Muscle layer of duodenum (tissue), 2 donors: ENCODE data around the gene GOLIM4.
"Not testable (repeated sequence)": the region's sequence is repeated elsewhere in the genome, so short reads cannot be mapped to it uniquely, and the experiment has no call there.

ENCODE experiments used
- H3K27ac ChIP-seq: one replicate; pipeline ENCODE4 v1.7.0; 2013; ENCODE audit warnings: mild to moderate bottlenecking, low read length
- H3K27me3 ChIP-seq: one replicate; pipeline ENCODE4 v1.7.0; 2013; ENCODE audit warnings: low read depth, mild to moderate bottlenecking, control low read depth, low read length
- H3K36me3 ChIP-seq, 2 donors: one replicate each; pipeline ENCODE4 v1.7.0; 2013; ENCODE audit warnings: low read length in 2 of 2, control low read depth in 1 of 2, mild to moderate bottlenecking in 1 of 2; ENCODE audit not compliant: insufficient read depth in 2 of 2, control insufficient read depth in 1 of 2
- H3K4me1 ChIP-seq, 2 donors: one replicate each; pipeline ENCODE4 v1.7.0; 2013; ENCODE audit warnings: low read length in 2 of 2, mild to moderate bottlenecking in 2 of 2, control low read depth in 1 of 2, moderate library complexity in 1 of 2; ENCODE audit not compliant: insufficient read depth in 2 of 2, control insufficient read depth in 1 of 2
- H3K4me3 ChIP-seq, 2 donors: one replicate each; pipeline ENCODE4 v1.7.0; 2013; ENCODE audit warnings: low read length in 2 of 2, low read depth in 1 of 2, mild to moderate bottlenecking in 1 of 2
- H3K9me3 ChIP-seq, 2 donors: one replicate each; pipeline ENCODE4 v1.7.0; 2013; ENCODE audit warnings: low read length in 2 of 2, control low read depth in 1 of 2, mild to moderate bottlenecking in 1 of 2; ENCODE audit not compliant: control insufficient read depth in 1 of 2
- donor health status: healthy.

The GOLIM4 gene

DNA sequence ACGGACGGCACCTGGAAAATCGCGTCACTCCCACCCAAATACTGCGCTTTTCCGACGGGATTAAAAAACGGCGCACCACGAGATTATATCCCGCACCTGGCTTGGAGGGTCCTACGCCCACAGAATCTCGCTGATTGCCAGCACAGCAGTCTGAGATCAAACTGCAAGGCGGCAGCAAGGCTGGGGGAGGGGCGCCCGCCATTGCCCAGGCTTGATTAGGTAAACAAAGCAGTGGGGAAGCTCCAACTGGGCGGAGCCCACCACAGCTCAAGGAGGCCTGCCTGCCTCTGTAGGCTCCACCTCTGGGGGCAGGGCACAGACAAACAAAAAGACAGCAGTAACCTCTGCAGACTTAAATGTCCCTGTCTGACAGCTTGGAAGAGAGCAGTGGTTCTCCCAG is 84.4 kb downstream of the GOLIM4 start:
- not testable (repeated sequence) for H3K4me3 ChIP-seq, H3K9me3 ChIP-seq, H3K27ac ChIP-seq, H3K4me1 ChIP-seq, H3K27me3 ChIP-seq
- peaks cover 11 to 22% of the 10 kb centered on the region in 2 donors for H3K36me3 ChIP-seq

DNA sequence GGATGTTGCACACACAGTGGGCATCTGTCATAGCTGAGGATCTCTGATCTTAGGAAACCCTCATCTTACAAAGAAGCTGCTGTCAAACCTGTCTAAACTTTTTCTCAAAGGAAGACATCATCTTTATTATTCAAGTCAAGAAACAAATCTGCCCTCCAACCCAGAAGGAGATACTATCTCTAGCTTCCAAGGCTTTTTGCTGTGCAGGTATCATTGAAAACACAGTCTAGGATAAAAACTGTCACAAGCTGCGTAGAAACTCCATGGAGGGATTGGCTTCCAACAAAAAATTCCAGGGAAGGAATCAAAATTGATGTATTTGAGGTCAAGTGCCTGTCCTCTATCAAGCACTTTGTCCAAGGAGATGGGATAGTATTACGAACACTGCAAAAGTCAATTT is 89.1 kb downstream of the GOLIM4 start:
- Histone ChIP-seq H3K27me3 (no peaks in the 10 kb centered on the region), H3K4me3 (no peak overlapping the region), H3K36me3 (peaks cover 11 to 22% of the 10 kb centered on the region in 2 donors), H3K9me3 (peaks cover 3 to 7% of the 10 kb centered on the region in 2 donors), H3K4me1 (no peaks in the 10 kb centered on the region), H3K27ac (no peak overlapping the region)

DNA sequence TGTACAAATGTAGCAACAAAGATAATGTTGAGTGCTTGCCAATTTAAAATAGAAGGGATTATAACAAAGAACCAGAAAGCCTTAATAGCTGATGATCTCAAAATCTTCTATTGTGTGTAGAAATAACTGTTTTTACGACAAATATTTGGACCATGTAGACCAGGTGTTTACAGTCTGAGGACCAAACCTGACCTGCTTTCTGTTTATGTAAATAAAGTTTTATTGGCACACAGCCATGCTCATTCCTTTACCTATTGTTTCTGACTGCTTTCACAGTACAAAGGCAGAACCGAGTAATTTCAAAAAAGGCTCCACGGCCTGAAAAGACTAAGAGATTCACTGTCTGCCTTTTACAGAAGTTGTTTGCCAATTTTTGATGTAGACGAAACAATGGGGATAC is 91.8 kb downstream of the GOLIM4 start:
- no peak overlapping the region for H3K4me3 ChIP-seq
- H3K27ac ChIP-seq = no peak overlapping the region
- H3K9me3 ChIP-seq = peaks cover 3 to 7% of the 10 kb centered on the region in 2 donors

DNA sequence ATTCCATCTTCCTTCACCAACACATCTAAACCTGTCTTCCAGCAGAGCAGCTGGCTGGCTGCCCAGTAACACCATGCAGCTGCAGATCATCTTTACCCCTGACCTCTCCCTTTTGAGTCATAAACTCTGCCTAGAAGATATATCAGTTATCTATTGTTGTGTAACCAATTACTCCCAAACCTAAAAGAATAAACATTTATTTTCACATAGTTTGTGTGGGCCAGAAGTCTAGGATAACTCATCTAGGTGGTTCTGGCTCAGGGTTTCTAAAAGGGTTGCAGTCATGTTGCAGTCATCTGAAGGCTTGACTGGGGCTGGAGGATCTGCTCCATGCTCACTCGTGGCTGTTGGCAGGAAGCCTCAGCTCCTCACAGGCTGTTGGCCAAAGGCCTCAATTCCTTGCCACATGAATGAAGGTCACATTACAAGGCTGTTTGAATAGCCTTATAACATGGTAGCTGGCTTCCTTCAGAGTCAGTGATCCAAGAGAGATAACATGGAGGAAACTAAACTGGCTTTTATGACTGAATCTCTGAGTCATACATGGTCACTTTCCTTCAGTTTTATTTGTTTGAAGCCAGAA is 92.8 kb downstream of the GOLIM4 start:
- no peaks in the 10 kb centered on the region for H3K36me3 ChIP-seq
- no peaks in the 10 kb centered on the region for H3K4me1 ChIP-seq
- no peak overlapping the region for H3K4me3 ChIP-seq
- no peaks in the 10 kb centered on the region for H3K27me3 ChIP-seq
- no peak overlapping the region for H3K27ac ChIP-seq
- H3K9me3 ChIP-seq = peaks cover 3 to 7% of the 10 kb centered on the region in 2 donors

More for the DNA sequence above, 91.8 kb downstream of the GOLIM4 start:
- Histone ChIP-seq H3K36me3 (peaks cover 0 to 3% of the 10 kb centered on the region in 2 donors), H3K4me1 (no peaks in the 10 kb centered on the region), H3K27me3 (no peaks in the 10 kb centered on the region)

DNA sequence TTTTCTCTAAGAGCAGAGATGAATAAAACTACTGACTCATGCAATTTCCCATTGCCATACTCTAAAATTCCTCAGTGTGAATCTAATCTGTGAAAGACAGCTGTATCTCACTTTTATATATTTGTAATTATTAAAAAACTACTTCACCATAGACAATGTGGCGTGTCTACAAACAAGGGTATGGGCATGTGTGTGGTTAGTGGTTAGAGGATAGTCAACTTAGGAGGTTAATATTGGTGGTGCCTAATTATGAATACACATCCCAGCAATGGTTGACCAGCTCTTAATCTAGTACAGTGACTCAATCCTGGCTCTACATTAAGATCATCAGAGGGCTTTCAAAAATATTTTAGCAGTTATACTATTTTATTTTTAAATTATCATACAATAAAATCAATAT is 94.5 kb downstream of the GOLIM4 start:
- H3K27me3 ChIP-seq = no peaks in the 10 kb centered on the region
- peaks cover 3 to 7% of the 10 kb centered on the region in 2 donors for H3K9me3 ChIP-seq
- H3K4me3 ChIP-seq = no peak overlapping the region
- no peaks in the 10 kb centered on the region for H3K36me3 ChIP-seq
- H3K27ac ChIP-seq = no peak overlapping the region
- no peaks in the 10 kb centered on the region for H3K4me1 ChIP-seq

DNA sequence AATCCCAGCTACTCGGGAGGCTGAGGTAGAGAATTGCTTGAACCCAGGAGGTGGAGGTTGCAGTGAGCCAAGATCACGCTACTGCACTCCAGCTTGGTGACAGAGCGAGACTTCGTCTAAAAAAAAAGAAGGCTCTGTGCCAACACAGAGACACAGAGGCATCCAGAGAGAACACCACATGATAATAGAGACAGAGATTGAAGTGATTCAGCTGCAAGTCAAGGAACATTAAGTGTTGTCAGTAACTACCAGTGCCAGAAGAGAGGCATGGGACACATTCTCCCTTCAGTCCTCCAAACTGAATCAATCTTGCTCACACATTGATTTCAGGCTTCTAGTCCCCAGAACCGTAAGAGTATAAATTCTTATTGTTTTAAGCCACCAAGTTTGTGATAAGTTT is 97.5 kb downstream of the GOLIM4 start:
- H3K9me3 ChIP-seq = peaks cover 3 to 6% of the 10 kb centered on the region in 2 donors
- H3K4me1 ChIP-seq = no peaks in the 10 kb centered on the region
- H3K36me3 ChIP-seq = no peaks in the 10 kb centered on the region
- H3K27me3 ChIP-seq = no peaks in the 10 kb centered on the region
- H3K27ac ChIP-seq = no peak overlapping the region
- no peak overlapping the region for H3K4me3 ChIP-seq

DNA sequence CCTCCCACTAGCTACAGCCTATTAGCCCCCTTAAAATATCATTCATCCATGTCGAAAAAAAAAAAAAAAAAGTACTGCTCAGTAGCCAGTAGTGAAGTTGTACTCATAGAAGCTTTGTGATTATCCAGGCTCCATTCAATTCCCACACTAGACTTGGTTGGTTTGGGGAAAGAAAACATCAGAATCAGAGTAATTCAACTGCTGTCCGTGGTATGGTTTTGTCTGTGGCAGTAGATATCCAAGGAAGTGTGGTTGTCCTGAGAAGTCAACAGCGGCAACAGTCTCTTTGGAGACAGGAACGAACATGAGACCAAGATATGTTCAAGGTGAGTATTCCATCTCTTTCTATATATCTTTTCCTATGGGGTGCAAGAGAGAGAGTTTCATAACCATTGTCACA is 99.2 kb downstream of the GOLIM4 start:
- no peak overlapping the region for H3K27ac ChIP-seq
- H3K4me1 ChIP-seq = no peaks in the 10 kb centered on the region
- H3K27me3 ChIP-seq = no peaks in the 10 kb centered on the region
- H3K36me3 ChIP-seq = no peaks in the 10 kb centered on the region
- H3K9me3 ChIP-seq = no peaks in the 10 kb centered on the region
- H3K4me3 ChIP-seq = no peak overlapping the region

DNA sequence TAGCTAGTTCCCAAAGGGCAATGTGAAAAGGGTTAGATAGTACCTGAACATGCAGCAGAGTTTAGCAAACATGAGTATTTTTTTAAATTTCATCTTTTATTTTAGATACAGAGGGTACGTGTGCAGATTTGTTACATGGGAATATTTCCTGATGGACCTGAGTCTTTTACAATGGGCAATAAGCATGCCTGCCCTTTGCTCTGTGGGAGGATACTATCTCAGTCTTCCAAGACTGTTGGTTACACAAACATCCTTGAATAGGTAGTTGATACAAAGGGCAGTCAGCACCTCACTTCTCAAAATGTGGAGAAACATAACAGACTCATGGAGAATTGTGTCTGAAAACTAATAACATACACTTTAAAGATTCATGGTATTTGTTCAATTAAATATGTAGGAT is 103.3 kb downstream of the GOLIM4 start:
- Histone ChIP-seq H3K9me3 (no peaks in the 10 kb centered on the region), H3K27me3 (no peaks in the 10 kb centered on the region), H3K4me1 (no peaks in the 10 kb centered on the region), H3K4me3 (no peak overlapping the region), H3K27ac (no peak overlapping the region), H3K36me3 (no peaks in the 10 kb centered on the region)

DNA sequence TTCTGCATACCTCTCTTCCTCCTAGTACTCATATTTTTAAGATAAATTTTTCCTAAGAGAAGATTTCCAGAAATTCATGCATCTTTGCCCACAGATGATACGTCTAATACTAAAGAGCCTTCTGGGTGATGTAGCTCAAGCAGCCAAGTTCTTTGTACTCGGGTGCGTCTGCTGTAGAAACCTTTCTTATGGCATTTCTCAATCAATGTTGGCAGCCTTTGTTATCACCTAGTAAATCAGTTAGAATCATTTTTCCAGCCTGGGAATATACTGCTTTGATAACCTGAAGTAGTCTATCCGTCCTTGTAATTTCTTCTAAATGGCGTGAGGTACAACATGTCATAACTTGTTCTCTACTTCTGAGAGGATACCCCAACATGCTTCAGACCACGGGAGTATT is 104.5 kb downstream of the GOLIM4 start:
- no peaks in the 10 kb centered on the region for H3K27me3 ChIP-seq
- H3K4me1 ChIP-seq = no peaks in the 10 kb centered on the region
- no peaks in the 10 kb centered on the region for H3K36me3 ChIP-seq
- no peaks in the 10 kb centered on the region for H3K9me3 ChIP-seq
- H3K27ac ChIP-seq = no peak overlapping the region
- H3K4me3 ChIP-seq = no peak overlapping the region

DNA sequence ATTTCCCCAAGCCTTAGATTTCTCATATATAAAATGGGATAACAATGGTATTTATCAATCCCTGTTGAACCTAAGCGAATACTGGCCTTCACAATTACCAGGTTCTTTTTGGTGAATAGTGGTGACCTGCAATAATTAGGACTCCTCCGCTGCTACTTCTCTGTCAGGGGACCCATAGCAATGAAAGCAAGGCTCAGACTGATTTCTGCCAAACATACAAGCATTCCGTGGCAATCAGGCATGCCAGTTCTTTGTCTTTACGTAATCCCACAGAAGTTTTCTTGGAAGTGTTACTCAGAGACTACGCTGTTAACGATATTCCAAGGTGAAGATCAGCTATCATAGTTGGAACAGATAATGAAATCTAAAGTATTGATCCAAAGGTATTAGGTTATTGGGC is 105.7 kb downstream of the GOLIM4 start:
- Histone ChIP-seq H3K27ac (no peak overlapping the region), H3K9me3 (no peaks in the 10 kb centered on the region), H3K36me3 (no peaks in the 10 kb centered on the region), H3K4me1 (no peaks in the 10 kb centered on the region), H3K4me3 (no peak overlapping the region), H3K27me3 (no peaks in the 10 kb centered on the region)

DNA sequence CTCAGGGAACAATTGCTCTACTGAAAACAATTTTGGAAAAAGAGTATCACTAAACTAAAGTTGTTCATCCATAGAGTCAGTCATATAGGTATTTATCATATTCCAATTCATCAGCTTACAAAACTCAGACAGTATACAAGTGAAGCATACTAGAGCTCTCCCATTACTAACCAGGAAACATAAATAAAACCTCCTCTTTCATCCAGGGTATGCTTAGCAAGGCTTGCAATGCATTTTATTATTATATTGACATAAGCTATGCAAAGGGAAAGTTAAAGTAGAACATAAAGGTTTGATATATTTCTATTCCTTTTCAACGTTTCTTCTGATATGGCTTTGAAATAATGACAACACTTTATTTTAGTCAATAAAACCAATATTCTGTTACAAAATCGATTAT is 106.7 kb downstream of the GOLIM4 start:
- H3K36me3 ChIP-seq = no peaks in the 10 kb centered on the region
- no peaks in the 10 kb centered on the region for H3K4me1 ChIP-seq
- H3K27ac ChIP-seq = no peak overlapping the region
- H3K27me3 ChIP-seq = no peaks in the 10 kb centered on the region
- no peaks in the 10 kb centered on the region for H3K9me3 ChIP-seq
- no peak overlapping the region for H3K4me3 ChIP-seq

DNA sequence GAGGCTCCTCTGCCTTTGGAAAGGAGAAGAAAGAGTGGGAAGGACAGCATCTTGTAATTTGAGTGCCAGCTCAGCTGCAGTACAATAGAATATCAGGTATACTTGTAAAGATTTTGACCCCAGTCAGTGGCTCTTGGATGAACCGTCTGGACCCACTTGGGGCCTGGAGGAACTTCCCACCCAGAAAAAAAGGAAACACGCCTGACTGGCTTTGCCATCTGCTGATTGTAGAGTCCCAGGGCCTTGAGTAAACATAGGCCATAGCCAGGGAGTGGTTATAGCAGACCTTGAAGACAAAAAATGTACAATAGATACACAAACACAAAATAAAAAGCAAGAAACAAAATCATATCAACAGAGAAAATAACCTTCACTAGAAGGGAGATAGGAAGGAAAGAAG is 112.1 kb downstream of the GOLIM4 start:
- H3K4me3 ChIP-seq = no peak overlapping the region
- no peak overlapping the region for H3K27ac ChIP-seq
- H3K9me3 ChIP-seq = no peaks in the 10 kb centered on the region
- no peaks in the 10 kb centered on the region for H3K4me1 ChIP-seq
- no peaks in the 10 kb centered on the region for H3K36me3 ChIP-seq
- H3K27me3 ChIP-seq = no peaks in the 10 kb centered on the region
